Middle frontal gyrus (tissue), 1 donor: Measurements from ENCODE around the gene LIMS1.
A peak's percentile ranks its signal among the peaks of the same experiment; 100 is the strongest.
"Not testable (repeated sequence)": the region's sequence is repeated elsewhere in the genome, so short reads cannot be mapped to it uniquely, and the experiment has no call there.

Experiments used
- DNase-seq: peaks from one replicate; pipeline ENCODE4 v3.0.0-alpha.2; 2015; ENCODE audit warnings: low spot score; ENCODE audit errors: extremely low spot score

LIMS1 gene

GRCh38 chr2:108548208-108549003, 14.1 kb downstream of the LIMS1 start:
- no peak for DNase-seq

- DNase-seq, result no peak
Measured at GRCh38 chr2:108552566-108552965, 18.3 kb downstream of the LIMS1 start.

DNA sequence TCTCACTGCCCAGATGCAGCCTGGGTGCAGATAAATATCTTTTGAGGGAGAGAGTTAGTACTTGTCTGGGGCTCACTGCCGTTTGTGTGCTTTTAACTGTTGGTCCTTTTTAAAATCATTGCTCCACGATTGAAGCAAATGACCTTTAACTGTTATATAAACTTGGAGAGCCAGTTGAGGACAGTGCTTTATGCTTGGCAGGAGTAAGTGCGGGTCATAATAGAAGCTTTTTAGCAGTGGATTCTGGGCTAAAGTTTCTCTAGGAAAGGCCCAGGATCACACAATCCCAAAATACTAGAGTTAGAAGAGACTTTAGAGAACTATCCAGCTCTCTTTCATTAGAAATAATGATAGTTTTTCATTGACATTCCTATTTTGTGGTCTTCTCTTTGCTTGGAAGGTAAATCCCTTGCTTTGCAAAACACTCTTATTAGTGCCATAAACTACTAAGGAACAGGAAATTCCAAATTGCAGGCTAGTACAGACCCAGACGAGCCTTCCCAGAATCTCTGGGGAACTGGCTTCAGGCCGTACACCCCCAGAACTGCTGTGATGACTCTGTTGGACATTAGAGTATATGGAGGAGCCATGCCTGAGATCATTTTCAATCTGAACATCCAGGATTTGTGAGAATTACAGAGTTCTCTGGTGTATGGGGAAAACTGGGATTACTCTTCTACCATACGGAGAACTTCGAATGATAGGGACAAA, 19.1 kb downstream of the LIMS1 start:
- no peak for DNase-seq

DNA sequence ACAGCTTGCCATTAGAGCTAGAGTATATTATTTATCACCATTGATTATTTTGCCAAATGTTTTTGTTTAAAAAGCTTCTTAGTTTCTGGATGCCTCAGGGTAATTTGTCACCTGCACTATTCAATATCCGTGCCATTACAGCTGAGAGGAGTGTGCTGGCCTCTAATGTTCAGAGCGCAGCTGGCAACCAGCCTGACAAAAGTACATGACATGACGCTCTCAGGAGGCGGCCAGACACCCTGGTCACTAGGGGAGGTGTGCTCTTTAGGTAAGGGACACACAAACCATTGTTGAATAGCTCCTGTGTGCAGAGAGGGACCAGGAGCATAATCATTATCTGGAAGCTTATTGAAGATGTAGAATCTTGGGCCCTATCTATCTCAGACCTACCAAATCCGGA, 20.3 kb downstream of the LIMS1 start:
- DNase-seq, result no peak

DNA sequence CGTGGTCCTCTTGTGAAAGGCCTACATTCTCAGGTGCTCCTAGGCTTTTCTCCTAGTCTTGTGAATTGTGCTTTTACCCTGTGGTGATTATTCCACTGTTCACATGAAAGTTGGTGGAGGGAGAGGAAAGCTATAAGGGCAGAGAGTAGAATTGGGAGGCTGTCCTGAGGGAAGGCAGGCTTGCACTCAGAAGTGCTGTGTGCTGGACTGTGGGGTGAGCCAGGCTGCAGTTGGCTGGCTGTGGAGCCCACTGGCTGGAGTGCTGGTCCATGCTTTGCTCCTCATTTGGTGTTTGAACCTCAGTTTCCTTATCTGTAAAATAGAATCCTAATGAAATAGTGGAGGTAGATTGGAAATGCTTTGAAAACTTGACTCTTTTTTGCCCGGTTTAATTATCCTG, 21.3 kb downstream of the LIMS1 start:
- DNase-seq, result no peak

- not testable (repeated sequence) for DNase-seq
Measured at GRCh38 chr2:108556581-108556980, 22.3 kb downstream of the LIMS1 start.

- DNase-seq, result no peak
Measured at GRCh38 chr2:108560241-108560811, 26.1 kb downstream of the LIMS1 start.

GRCh38 chr2:108560895-108561530, 26.7 kb downstream of the LIMS1 start:
- DNase-seq, result no peak

DNA sequence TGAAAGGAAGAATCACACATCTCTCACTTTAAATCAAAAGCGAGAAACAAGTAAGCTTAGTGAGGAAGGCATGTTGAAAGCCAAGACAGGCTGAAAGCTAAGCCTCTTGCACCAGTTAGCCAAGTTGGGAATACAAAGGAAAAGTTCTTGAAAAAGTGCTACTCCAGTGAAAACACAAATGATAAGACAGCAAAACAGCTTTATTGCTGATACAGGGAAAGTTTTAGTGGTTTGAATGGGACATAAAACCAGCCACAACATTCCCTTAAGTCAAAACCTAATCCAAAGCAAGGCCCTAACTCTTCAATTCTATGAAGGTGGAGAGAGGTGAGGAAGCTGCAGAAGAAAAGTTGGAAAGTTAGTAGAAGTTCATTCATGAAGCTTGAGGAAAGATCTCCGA, 28.0 kb downstream of the LIMS1 start:
- DNase-seq, result no peak

DNA sequence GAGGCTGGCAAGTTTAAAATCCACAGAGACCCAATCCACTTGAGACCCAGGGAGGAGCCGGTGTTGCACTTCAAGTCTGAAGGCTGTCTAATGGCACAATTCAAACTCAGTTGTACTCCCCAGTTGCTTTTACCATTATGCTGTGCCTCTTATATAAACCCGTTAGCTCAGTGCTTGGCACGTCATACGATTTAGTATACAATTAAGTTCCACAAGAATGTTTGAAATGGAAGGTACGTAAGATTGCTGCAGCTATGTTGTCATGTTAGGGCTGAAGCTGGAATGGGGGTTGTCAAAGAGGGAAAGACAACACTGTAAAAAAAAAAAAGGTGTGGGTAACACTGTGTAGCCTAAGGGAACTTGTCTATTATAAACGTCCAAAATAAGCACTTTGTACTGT, 30.2 kb downstream of the LIMS1 start:
- DNase-seq, result no peak

- DNase-seq, result no peak
Measured at GRCh38 chr2:108565778-108566375, 31.6 kb downstream of the LIMS1 start.

DNA sequence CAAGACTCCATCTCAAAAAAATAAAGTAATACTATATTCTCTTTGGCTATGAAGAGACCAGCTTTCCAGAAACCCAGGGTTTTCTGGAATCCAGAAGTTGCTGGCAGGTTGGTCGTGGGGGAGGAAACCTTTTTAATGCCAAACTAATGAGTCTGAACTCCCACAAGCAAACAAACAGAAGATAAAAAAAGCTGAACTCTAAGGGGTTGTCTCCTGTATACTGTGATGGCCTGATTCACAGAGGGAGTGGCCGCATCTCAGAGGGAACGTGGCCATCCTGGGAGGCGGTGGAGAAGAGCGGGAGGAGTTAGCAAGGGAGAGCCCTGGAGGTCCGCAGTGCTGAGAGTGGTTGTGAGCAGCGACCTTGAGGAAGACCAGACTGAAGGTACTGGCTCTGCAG, 36.1 kb downstream of the LIMS1 start:
- DNase-seq, result no peak

DNA sequence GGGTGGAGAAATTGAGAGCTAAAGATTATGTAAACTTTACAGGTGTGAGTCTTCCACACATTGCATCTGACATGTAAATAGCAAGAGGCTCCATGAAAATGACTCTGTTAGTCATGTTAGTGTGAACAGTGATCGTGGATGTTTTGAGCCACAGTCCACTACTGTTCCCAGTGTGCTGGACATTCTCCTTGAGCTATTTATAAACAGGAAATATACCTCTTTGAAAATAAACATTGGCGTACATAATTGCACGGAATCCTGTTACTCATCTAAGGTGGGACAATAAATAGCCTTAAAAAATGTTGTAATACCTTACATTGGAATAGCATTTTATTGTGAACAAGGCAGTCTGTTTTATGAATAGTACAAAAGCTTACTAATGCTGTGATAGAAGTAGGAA, 37.0 kb downstream of the LIMS1 start:
- no peak for DNase-seq

GRCh38 chr2:108573061-108573460, 38.8 kb downstream of the LIMS1 start:
- no peak for DNase-seq

DNA sequence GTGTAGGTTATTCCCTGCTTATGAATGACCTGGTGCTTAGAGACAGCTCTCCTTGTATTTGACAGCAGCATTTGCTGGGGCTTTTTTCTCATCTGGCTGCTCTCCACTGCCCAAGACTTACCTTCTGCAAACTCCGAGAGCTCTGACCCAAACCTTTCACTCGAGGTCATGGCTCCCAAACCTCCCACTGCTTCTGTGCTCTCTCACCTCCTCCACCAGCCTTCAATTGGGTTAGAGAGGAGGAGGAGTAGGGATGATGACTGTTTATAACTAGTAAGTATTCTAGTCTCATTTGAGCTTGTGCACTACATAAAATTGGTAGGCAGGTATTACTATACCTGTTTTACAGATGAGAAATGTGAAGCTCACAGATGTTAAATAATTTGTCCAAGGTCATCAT, 40.1 kb downstream of the LIMS1 start:
- no peak for DNase-seq

- DNase-seq, result no peak
Measured at GRCh38 chr2:108575132-108575966, 41.1 kb downstream of the LIMS1 start.

- DNase-seq, result no peak
Measured at GRCh38 chr2:108577099-108577498, 42.8 kb downstream of the LIMS1 start.

DNA sequence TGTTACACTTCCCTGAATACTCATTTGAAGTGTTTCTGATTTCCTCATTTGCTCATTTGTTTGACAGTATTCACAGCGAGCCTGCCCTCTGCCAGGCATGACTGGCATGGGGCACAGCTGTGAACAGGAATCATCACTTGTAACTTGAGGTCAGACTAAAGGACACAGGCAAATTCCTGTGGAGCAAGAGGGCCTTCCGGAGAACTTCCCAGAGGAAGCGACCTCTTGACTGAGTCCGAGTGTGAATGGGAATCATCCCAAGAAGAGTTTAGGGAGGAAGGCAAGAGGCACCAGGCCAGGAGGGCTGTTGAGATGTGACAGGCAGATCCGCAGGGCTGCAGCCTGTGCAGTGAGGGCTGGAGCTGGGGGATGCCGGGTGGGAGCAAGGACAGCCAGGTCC, 45.4 kb downstream of the LIMS1 start:
- no peak for DNase-seq

- DNase-seq, result no peak
Measured at GRCh38 chr2:108580050-108580449, 45.8 kb downstream of the LIMS1 start.

DNA sequence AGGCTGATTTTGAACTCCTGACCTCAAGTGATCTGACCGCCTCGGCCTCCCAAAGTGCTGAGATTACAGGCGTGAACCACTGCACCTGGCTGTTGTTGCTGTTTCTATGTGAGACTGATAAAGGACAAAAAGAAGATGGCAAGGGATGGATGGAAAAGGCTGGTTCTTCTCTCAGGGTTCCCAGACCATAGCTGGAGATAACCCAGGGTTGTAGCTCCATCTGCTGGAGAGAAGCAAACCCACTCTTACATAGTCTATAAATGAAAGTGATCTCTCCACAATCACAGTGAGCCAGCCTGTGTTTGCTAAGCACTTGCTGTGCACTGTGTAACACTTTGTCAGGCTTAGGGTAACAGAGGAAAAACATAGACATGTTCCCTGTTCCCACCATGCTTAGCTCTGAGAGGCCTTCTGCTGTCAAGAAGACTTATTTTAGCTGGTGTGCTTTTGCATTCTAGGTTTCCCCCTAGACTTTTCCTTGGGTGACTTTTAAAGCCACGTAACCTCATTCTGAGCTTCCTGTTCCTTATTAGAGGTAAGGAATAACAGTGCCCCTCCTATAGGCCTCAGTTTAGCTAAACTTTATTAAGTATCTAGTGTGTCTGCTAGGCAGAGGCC, 49.7 kb downstream of the LIMS1 start:
- DNase-seq, result peak; percentile 66
